HepG2 (cell line): ENCODE measurements around the gene HNRNPF. TPM values are rescaled to one million over a fixed set of nuclear protein-coding genes. Genes with fewer than 3 reads are reported as not detected.

Experiments used
- ATAC-seq: fragments of 200-7000 bp; cut with Tn5 transposase; 3 replicates; pipeline ENCODE4 v1.9.1; 2020; ENCODE audit warnings: mild to moderate bottlenecking, moderate library complexity
- BruUV-seq: library from RNA; stranded (reverse); fragments of 400-500 nt; replicated peaks from 2 replicates; lab custom pipeline; 2021; lab: Mats Ljungman, UMichigan
- CTCF ChIA-PET: fragments of 300-600 bp; formaldehyde crosslinking; extraction: SDS; loops from one replicate; lab custom pipeline; 2021; ENCODE audit warnings: low total read pairs, inconsistent platforms, low intra/inter-chr PET ratio; lab: Yijun Ruan, JAX
- POLR2A ChIA-PET: fragments of 350-600 bp; sonication (Branson Sonifier 250); formaldehyde crosslinking; loops from one replicate; lab custom pipeline; 2020; ENCODE audit warnings: antibody characterized with exemption, inconsistent platforms; lab: Yijun Ruan, JAX
- DNase-seq: peaks from one replicate; pipeline ENCODE4 v3.0.0-alpha.2; 2015; ENCODE audit warnings: low spot score
- FAIRE-seq: peaks from 3 replicates; lab custom pipeline; 2011; peaks lifted over from hg19 to GRCh38; lab: Jason Lieb, UNC
- H2AFZ ChIP-seq: one replicate; pipeline ENCODE4 v1.6.1; 2011; ENCODE audit warnings: low read length, inconsistent platforms
- H3K27ac ChIP-seq: fragments of 300-600 bp; 3 replicates; pipeline ENCODE4 v1.8.0; 2011; ENCODE audit warnings: mixed run types, mild to moderate bottlenecking, mixed read lengths, low read length, inconsistent platforms; ENCODE audit not compliant: insufficient read depth; ENCODE audit errors: extremely low read length
- H3K27me3 ChIP-seq, 2 experiments: fragments of 200-600 bp in 1 of 2; 2 replicates in 1 of 2; 3 replicates in 1 of 2; pipeline versions ENCODE4 v1.6.0 to v1.8.0; 2011; ENCODE audit warnings: low read length in 2 of 2, mild to moderate bottlenecking in 2 of 2, moderate library complexity in 2 of 2, inconsistent platforms in 1 of 2; ENCODE audit not compliant: insufficient read depth in 2 of 2, control insufficient read depth in 1 of 2
- H3K36me3 ChIP-seq, 2 experiments: fragments of 200-600 bp in 1 of 2; replicated peaks in 1 of 2; 2 replicates in 1 of 2; 3 replicates in 1 of 2; pipeline versions ENCODE4 v1.5.1 to v1.8.0; 2011; ENCODE audit warnings: low read length in 2 of 2, inconsistent platforms in 1 of 2; ENCODE audit not compliant: insufficient read depth in 2 of 2, control insufficient read depth in 1 of 2
- H3K4me1 ChIP-seq: 2 replicates; pipeline ENCODE4 v1.5.1; 2012; ENCODE audit warnings: low read length, inconsistent platforms; ENCODE audit not compliant: insufficient read depth
- H3K4me2 ChIP-seq: 2 replicates; pipeline ENCODE4 v1.6.0; 2011; ENCODE audit warnings: low read depth, low read length, inconsistent platforms
- H3K4me3 ChIP-seq, 3 experiments: fragments of 200-600 bp in 1 of 3; sonication (generic), shearing (Covaris generic) in 1 of 3; replicated peaks in 1 of 3; 2 replicates each; pipeline ENCODE4 v1.5.1; 2011 to 2016; ENCODE audit warnings: low read length in 3 of 3, inconsistent platforms in 2 of 3, low read depth in 2 of 3, mild to moderate bottlenecking in 2 of 3, control low read depth in 1 of 3, mixed read lengths in 1 of 3; ENCODE audit not compliant: insufficient read depth in 1 of 3
- H3K79me2 ChIP-seq: one replicate; pipeline ENCODE4 v1.6.1; 2011; ENCODE audit warnings: low read length, inconsistent platforms; ENCODE audit not compliant: insufficient read depth
- H3K9ac ChIP-seq: 2 replicates; pipeline ENCODE4 v1.6.0; 2011; ENCODE audit warnings: mild to moderate bottlenecking, low read depth, low read length, inconsistent platforms; ENCODE audit not compliant: insufficient read depth
- H3K9me3 ChIP-seq: 2 replicates; pipeline ENCODE4 v1.5.1; 2012; ENCODE audit warnings: mild to moderate bottlenecking, low read length
- H4K20me1 ChIP-seq: 2 replicates; pipeline ENCODE4 v1.6.0; 2011; ENCODE audit warnings: inconsistent platforms, mild to moderate bottlenecking, low read length, moderate library complexity; ENCODE audit not compliant: insufficient read depth
- AGO2 ChIP-seq: fragments of 200-400 bp; formaldehyde crosslinking; optimal IDR thresholded peaks from 2 replicates; pipeline ENCODE3; 2017; ENCODE audit warnings: mild to moderate bottlenecking, low read depth, low read length, moderate library complexity
- CBFB ChIP-seq: sonication (generic); formaldehyde crosslinking; IDR thresholded peaks from 2 replicates; pipeline ENCODE4 v1.4.0; 2020; ENCODE audit warnings: missing genetic modification reagents
- FOXP1 ChIP-seq, 2 experiments: fragments of 450-650 bp in 1 of 2; IDR thresholded peaks; 2 replicates each; pipeline ENCODE4 v1.6.1; 2017 to 2018; ENCODE audit warnings: antibody characterized with exemption in 1 of 2
- PCBP1 ChIP-seq: fragments of 200-400 bp; formaldehyde crosslinking; IDR thresholded peaks from 2 replicates; pipeline ENCODE4 v1.6.1; 2017; ENCODE audit warnings: mild to moderate bottlenecking, low read depth, low read length, borderline replicate concordance
- PTBP1 ChIP-seq: fragments of 200-400 bp; formaldehyde crosslinking; IDR thresholded peaks from 2 replicates; pipeline ENCODE4 v1.6.1; 2018; ENCODE audit warnings: low read length, low read depth; ENCODE audit not compliant: poor library complexity, severe bottlenecking
- SATB2 ChIP-seq: sonication (generic); formaldehyde crosslinking; IDR thresholded peaks from 2 replicates; pipeline ENCODE4 v1.5.0; 2020; ENCODE audit warnings: missing genetic modification reagents
- TAF1 ChIP-seq: sonication (generic); formaldehyde crosslinking; IDR thresholded peaks from 2 replicates; pipeline ENCODE4 v1.4.0; 2020; ENCODE audit warnings: missing genetic modification reagents
- ZBTB42 ChIP-seq: sonication (generic); formaldehyde crosslinking; IDR thresholded peaks from 2 replicates; pipeline ENCODE4 v1.5.0; 2020; ENCODE audit warnings: mild to moderate bottlenecking, missing genetic modification reagents
- ZFP41 ChIP-seq: sonication (generic); formaldehyde crosslinking; IDR thresholded peaks from 2 replicates; pipeline ENCODE4 v1.4.0; 2020; ENCODE audit warnings: mild to moderate bottlenecking, missing genetic modification reagents, borderline replicate concordance
- ZNF263 ChIP-seq: sonication (generic); formaldehyde crosslinking; IDR thresholded peaks from 2 replicates; pipeline ENCODE4 v1.4.0; 2020; ENCODE audit warnings: missing genetic modification reagents
- ZNF333 ChIP-seq: sonication (generic); formaldehyde crosslinking; IDR thresholded peaks from 2 replicates; pipeline ENCODE4 v1.4.0; 2020; ENCODE audit warnings: mild to moderate bottlenecking, missing genetic modification reagents, borderline replicate concordance
- ZSCAN12 ChIP-seq: sonication (generic); formaldehyde crosslinking; IDR thresholded peaks from 2 replicates; pipeline ENCODE4 v1.9.0; 2021; ENCODE audit warnings: mild to moderate bottlenecking, missing genetic modification reagents
- WGBS: methylation state at CpG from one replicate; pipeline ENCODE4 v1.1.6; 2017; ENCODE audit warnings: low lambda C conversion rate; 5-methylcytosine and 5-hydroxymethylcytosine counted together
- in situ Hi-C: cut with HindIII; loops from 2 replicates; pipeline ENCODE4 v1.10.0; 2017; ENCODE audit warnings: low pct_unique_long_range_greater_than_20kb; ENCODE audit not compliant: extremely low pct_ligation_motif_present
- intact Hi-C: fragments of 100-400 bp; cut with micrococcal nuclease; formaldehyde crosslinking; loops from one replicate; pipeline ENCODE4 v1.10.0; 2022; ENCODE audit not compliant: unreplicated experiment
- polyA plus RNA-seq, 8 experiments: library from polyadenylated mRNA; depleted of rRNA in 3 of 8; stranded (reverse) in 7 of 8; unstranded in 1 of 8; fragments of >200 nt; fragmentation: Illumina TruSeq in 4 of 8; extraction: Trizol in 4 of 8; gene quantifications; 2 replicates each; pipeline versions ENCODE4 v1.2.1 to v1.2.3, GENCODE V29; 2011 to 2016; ENCODE audit warnings: low read depth in 4 of 8, missing spikeins in 1 of 8, mixed read lengths in 1 of 8; ENCODE audit not compliant: insufficient read depth in 1 of 8
- total RNA-seq, 5 experiments: library from RNA; depleted of rRNA; stranded (reverse); fragments of >200 nt; fragmentation: Illumina TruSeq; extraction: Trizol; gene quantifications; 2 replicates each; pipeline ENCODE4 v1.2.3, GENCODE V29; 2016; ENCODE audit warnings: low read depth in 1 of 5
- TF ChIP-seq, protein P1 (sequence below): sonication (generic); formaldehyde crosslinking; IDR thresholded peaks from 2 replicates; pipeline ENCODE4 v1.5.1; 2020; ENCODE audit warnings: missing genetic modification reagents, mild to moderate bottlenecking, borderline replicate concordance
- TF ChIP-seq, protein P2 (sequence below): sonication (generic); formaldehyde crosslinking; IDR thresholded peaks from 2 replicates; pipeline ENCODE4 v1.5.0; 2020; ENCODE audit warnings: missing genetic modification reagents, mild to moderate bottlenecking, borderline replicate concordance
- TF ChIP-seq, protein P3 (sequence below): sonication (generic); formaldehyde crosslinking; IDR thresholded peaks from 2 replicates; pipeline ENCODE4 v1.5.1; 2020; ENCODE audit warnings: mild to moderate bottlenecking, missing genetic modification reagents, moderate library complexity

HNRNPF gene
- total and polyA plus RNA-seq, 2 of the 13 experiments (the other 11 are each of a cell fraction or from before 2014, with no cell fraction given), result 166 to 308 TPM

DNA sequence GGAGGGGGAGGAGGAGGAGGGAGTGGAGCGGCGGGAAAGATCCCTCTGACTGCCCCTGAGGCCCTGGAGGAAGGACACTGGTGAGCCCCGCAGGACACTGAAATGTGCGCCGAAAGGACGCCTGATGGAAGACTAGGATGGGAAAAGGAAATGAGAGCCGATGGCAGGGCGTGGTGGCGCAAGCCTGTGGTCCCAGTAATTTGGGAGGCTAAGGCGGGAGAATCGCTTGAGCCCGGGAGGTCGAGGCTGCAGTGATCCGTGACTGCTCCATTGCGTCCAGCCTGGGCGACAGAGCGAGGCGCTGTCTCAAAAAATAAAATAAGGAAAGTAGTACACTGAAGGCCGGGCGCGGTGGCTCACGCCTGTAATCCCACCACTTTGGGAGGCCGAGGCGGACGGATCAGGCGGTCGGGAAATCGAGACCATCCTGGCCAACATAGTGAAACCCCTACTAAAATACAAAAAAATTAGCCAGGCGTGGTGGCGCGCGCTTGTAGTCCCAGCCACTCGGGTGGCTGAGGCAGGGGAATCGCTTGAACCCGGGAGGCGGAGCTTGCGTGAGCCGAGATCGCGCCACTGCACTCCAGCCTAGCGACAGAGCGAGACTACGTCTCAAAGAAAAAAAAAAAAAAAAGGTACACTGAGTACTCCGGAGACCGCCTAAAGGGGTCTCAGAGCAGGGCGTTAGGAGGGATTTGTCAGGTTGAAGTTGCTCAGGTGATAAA is 561 bp upstream of the HNRNPF start (continued):
- TF ChIP-seq, protein P1, sequence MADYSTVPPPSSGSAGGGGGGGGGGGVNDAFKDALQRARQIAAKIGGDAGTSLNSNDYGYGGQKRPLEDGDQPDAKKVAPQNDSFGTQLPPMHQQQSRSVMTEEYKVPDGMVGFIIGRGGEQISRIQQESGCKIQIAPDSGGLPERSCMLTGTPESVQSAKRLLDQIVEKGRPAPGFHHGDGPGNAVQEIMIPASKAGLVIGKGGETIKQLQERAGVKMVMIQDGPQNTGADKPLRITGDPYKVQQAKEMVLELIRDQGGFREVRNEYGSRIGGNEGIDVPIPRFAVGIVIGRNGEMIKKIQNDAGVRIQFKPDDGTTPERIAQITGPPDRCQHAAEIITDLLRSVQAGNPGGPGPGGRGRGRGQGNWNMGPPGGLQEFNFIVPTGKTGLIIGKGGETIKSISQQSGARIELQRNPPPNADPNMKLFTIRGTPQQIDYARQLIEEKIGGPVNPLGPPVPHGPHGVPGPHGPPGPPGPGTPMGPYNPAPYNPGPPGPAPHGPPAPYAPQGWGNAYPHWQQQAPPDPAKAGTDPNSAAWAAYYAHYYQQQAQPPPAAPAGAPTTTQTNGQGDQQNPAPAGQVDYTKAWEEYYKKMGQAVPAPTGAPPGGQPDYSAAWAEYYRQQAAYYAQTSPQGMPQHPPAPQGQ (CRISPR knock-in tag), result no peak
- TF ChIP-seq ZNF333 (CRISPR knock-in tag), result no peak
- peak; percentile 60; the same call in 1 of the 2 replicates for TF ChIP-seq TAF1 (CRISPR knock-in tag)

DNA sequence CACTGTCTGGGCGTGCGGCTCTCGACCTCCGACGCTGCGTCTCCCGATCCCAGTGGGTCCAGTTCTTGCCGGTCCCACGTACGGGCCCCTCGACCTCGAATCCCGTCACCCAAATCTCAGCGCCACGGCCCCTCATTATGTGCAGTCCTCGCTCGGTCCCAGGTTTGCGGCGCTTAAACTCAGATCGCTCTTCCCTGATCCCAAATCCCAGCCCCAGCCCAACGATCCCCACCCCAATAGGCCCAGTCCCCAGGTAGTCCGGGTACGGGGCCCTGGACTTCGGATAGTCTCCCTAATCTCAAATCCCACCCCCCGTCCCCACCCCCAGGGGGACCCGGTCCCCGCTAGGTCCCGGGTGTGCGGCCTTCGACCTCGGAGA is 666 bp downstream of the HNRNPF start:
- WGBS, result 0% methylated on average over 11 of the region's 31 CpGs
- POLR2A ChIA-PET, result interaction anchor here (0.8 to 2.5 kb wide), 6 partner anchors 11 to 28 kb away, joined by 3 to 51 read pairs (median 14); partner anchors contain the start of gene ZNF487
- no peak for DNase-seq
- TF ChIP-seq SATB2 (CRISPR knock-in tag) (0 out of 2 replicates have a peak, but pooled peaks have one; percentile 17), PCBP1 (0 out of 2 replicates have a peak, but pooled peaks have one; percentile 20), ZSCAN12 (CRISPR knock-in tag) (no peak), ZBTB42 (CRISPR knock-in tag) (no peak), CBFB (no peak), FOXP1 (IDR thresholded peaks at IDR 0.05) (no peak), FOXP1 (CRISPR knock-in tag; IDR thresholded peaks at IDR 0.05) (no peak), TAF1 (CRISPR knock-in tag) (no peak), ZNF263 (CRISPR knock-in tag) (no peak), AGO2 (peak; percentile 46), ZFP41 (CRISPR knock-in tag) (no peak), PTBP1 (no peak)
- TF ChIP-seq, protein P2, sequence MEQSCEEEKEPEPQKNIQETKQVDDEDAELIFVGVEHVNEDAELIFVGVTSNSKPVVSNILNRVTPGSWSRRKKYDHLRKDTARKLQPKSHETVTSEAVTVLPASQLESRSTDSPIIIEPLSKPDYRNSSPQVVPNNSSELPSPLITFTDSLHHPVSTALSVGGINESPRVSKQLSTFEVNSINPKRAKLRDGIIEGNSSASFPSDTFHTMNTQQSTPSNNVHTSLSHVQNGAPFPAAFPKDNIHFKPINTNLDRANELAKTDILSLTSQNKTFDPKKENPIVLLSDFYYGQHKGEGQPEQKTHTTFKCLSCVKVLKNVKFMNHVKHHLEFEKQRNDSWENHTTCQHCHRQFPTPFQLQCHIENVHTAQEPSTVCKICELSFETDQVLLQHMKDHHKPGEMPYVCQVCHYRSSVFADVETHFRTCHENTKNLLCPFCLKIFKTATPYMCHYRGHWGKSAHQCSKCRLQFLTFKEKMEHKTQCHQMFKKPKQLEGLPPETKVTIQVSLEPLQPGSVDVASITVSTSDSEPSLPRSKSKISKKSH, result no peak
- TF ChIP-seq, protein P3, sequence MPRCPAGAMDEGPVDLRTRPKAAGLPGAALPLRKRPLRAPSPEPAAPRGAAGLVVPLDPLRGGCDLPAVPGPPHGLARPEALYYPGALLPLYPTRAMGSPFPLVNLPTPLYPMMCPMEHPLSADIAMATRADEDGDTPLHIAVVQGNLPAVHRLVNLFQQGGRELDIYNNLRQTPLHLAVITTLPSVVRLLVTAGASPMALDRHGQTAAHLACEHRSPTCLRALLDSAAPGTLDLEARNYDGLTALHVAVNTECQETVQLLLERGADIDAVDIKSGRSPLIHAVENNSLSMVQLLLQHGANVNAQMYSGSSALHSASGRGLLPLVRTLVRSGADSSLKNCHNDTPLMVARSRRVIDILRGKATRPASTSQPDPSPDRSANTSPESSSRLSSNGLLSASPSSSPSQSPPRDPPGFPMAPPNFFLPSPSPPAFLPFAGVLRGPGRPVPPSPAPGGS (CRISPR knock-in tag), result 0 out of 2 replicates have a peak, but pooled peaks have one; percentile 16

More for the DNA sequence above, 666 bp downstream of the HNRNPF start:
- Histone ChIP-seq H3K9me3 (no peaks in the 10 kb centered on the region), H3K36me3 (0 out of 5 replicates have a peak, but pooled peaks cover 0 to 7% of the 10 kb centered on the region in 2 experiments), H2AFZ (no peak overlapping the region), H3K4me2 (peak overlapping the region; percentile 94), H4K20me1 (peaks cover 43% of the 10 kb centered on the region), H3K79me2 (peaks cover 59% of the 10 kb centered on the region), H3K4me1 (peaks cover 65% of the 10 kb centered on the region), H3K9ac (peak overlapping the region; percentile 99), H3K27ac (peak overlapping the region; percentile 100), H3K4me3 (peak overlapping the region; percentile 86 to 95 (median 87)), H3K27me3 (no peaks in the 10 kb centered on the region; a peak in 1 of 5 replicates)
- no peak for FAIRE-seq
- intact Hi-C loops, result no loop called here
- in situ Hi-C loops, result loop anchor here (25.0 kb wide), 1 partner anchor 1554 kb away; the partner anchor contains the start of gene RASSF4
- peak; percentile 3 for ATAC-seq
- no TSS peak for BruUV-seq
- CTCF ChIA-PET, result no interaction called here
